ENCODE measurements around the gene FGFR4. TPM values are rescaled to one million over a fixed set of nuclear protein-coding genes. Genes with fewer than 3 reads are reported as not detected.

The FGFR4 gene
- total and polyA plus RNA-seq, 2 experiments from 2014 or later = 43.4 to 150 TPM

- Histone ChIP-seq H3K4me2 (no peak overlapping the region), H2AFZ (no peak overlapping the region), H3K36me3 (ENCODE audit: insufficient read depth) (no peaks in the 10 kb centered on the region), H3K4me3 (no peak overlapping the region), H3F3A (replicated peaks; ENCODE audit: low read depth) (0 out of 2 replicates have a peak, but pooled peaks cover under 1% of the 10 kb centered on the region), H3K27ac (ENCODE audit: low read depth) (no peak overlapping the region), H3K79me2 (replicated peaks; ENCODE audit: insufficient read depth) (no peaks in the 10 kb centered on the region), H3K4me1 (ENCODE audit: insufficient read depth) (peaks cover 22% of the 10 kb centered on the region), H3K27me3 (ENCODE audit: insufficient read depth) (no peaks in the 10 kb centered on the region), H4K20me1 (replicated peaks; ENCODE audit: insufficient read depth) (no peaks in the 10 kb centered on the region), H3K9me2 (ENCODE audit: insufficient read depth) (no peaks in the 10 kb centered on the region)
- no peaks in the 10 kb centered on the region for H3K36me3 Mint-ChIP-seq (ENCODE audit: low read depth)
- no peak overlapping the region for H3K27ac Mint-ChIP-seq
- no peaks in the 10 kb centered on the region for H3K9me3 Mint-ChIP-seq
- TF ChIP-seq CTCF (conservative IDR thresholded peaks at IDR 0.05; ENCODE audit: low read depth in 2 of 2) (no peak), ZNF331 (CRISPR knock-in tag; IDR thresholded peaks at IDR 0.05; ENCODE audit: low read depth) (no peak), NANOG (IDR thresholded peaks at IDR 0.05; ENCODE audit: borderline replicate concordance) (no peak), POLR2AphosphoS5 (IDR thresholded peaks at IDR 0.05; ENCODE audit: low read depth) (no peak), CREB1 (CRISPR knock-in tag; IDR thresholded peaks at IDR 0.05; ENCODE audit: low read depth) (no peak), ETS1 (IDR thresholded peaks at IDR 0.05) (no peak), EZH2phosphoT487 (IDR thresholded peaks at IDR 0.05; ENCODE audit: unreplicated experiment) (no peak), JUNB (IDR thresholded peaks at IDR 0.05; ENCODE audit: unreplicated experiment) (no peak), ZNF114 (CRISPR knock-in tag; IDR thresholded peaks at IDR 0.05) (no peak), STAT1 (IDR thresholded peaks at IDR 0.05; ENCODE audit: unreplicated experiment) (no peak), REST (IDR thresholded peaks at IDR 0.05; ENCODE audit: unreplicated experiment) (no peak), ZNF462 (CRISPR knock-in tag; IDR thresholded peaks at IDR 0.05) (no peak)
- no peak overlapping the region for H3K4me3 Mint-ChIP-seq
- H3K27me3 Mint-ChIP-seq (ENCODE audit: insufficient read depth, low read depth, poor library complexity) = peaks cover 12% of the 10 kb centered on the region
- peaks cover 18% of the 10 kb centered on the region for H3K4me1 Mint-ChIP-seq
- DNase-seq (ENCODE audit: low spot score) (no peak), ATAC-seq (no peak)
These were observed 17.0 kb downstream of the FGFR4 start for GRCh38 chr5:177103523-177104253.

Measured in GM23338 (cell line).